Fibroblast of lung (primary cell): ENCODE measurements around the gene TSSC4. TPM values are rescaled to one million over a fixed set of nuclear protein-coding genes. Genes with fewer than 3 reads are reported as not detected.

Experiments
- DNase-seq, 2 donors: peaks; one replicate each; pipeline versions ENCODE4 v3.0.0 to v3.0.0-alpha.2; 2010; ENCODE audit warnings: low read depth in 2 of 2
- H2AFZ ChIP-seq: 2 replicates; pipeline ENCODE4 v1.5.1; 2012; ENCODE audit warnings: low read length, control low read depth, inconsistent platforms
- H3K27ac ChIP-seq: 2 replicates; pipeline ENCODE4 v1.5.1; 2011; ENCODE audit warnings: low read length, control low read depth; ENCODE audit not compliant: insufficient read depth
- H3K27me3 ChIP-seq: 2 replicates; pipeline ENCODE4 v1.5.1; 2011; ENCODE audit warnings: mild to moderate bottlenecking, low read length; ENCODE audit not compliant: control insufficient read depth, insufficient read depth
- H3K36me3 ChIP-seq: 2 replicates; pipeline ENCODE4 v1.5.1; 2011; ENCODE audit warnings: low read length; ENCODE audit not compliant: control insufficient read depth, insufficient read depth
- H3K4me1 ChIP-seq: 2 replicates; pipeline ENCODE4 v1.5.1; 2011; ENCODE audit warnings: low read length; ENCODE audit not compliant: control insufficient read depth, insufficient read depth; ENCODE audit errors: extremely low read depth
- H3K4me2 ChIP-seq: 2 replicates; pipeline ENCODE4 v1.5.1; 2011; ENCODE audit warnings: low read length, control low read depth; ENCODE audit not compliant: insufficient read depth; ENCODE audit errors: extremely low read depth
- H3K4me3 ChIP-seq, 4 experiments: fragments of 200-600 bp in 1 of 4; sonication (generic) in 1 of 4; replicated peaks in 1 of 4; 2 replicates each; pipeline ENCODE4 v1.5.1; 2011 to 2016; ENCODE audit warnings: low read length in 4 of 4, low read depth in 3 of 4, mild to moderate bottlenecking in 3 of 4, control low read depth in 2 of 4, inconsistent platforms in 1 of 4, mixed read lengths in 1 of 4; ENCODE audit not compliant: insufficient read depth in 1 of 4; ENCODE audit errors: control extremely low read depth in 1 of 4
- H3K79me2 ChIP-seq: 2 replicates; pipeline ENCODE4 v1.5.1; 2012; ENCODE audit warnings: mild to moderate bottlenecking, low read length, inconsistent platforms; ENCODE audit not compliant: control insufficient read depth, insufficient read depth
- H3K9ac ChIP-seq: 2 replicates; pipeline ENCODE4 v1.5.1; 2011; ENCODE audit warnings: mild to moderate bottlenecking, low read length, control low read depth; ENCODE audit not compliant: insufficient read depth
- H3K9me3 ChIP-seq: 2 replicates; pipeline ENCODE4 v1.5.1; 2012; ENCODE audit warnings: low read depth, low read length; ENCODE audit not compliant: control insufficient read depth, insufficient read depth
- H4K20me1 ChIP-seq: 2 replicates; pipeline ENCODE4 v1.5.1; 2011; ENCODE audit warnings: low read length; ENCODE audit not compliant: control insufficient read depth, insufficient read depth; ENCODE audit errors: extremely low read depth
- CTCF ChIP-seq, 2 donors: IDR thresholded peaks in 1 of 2; conservative IDR thresholded peaks in 1 of 2; 1 replicate in 1 of 2; 2 replicates in 1 of 2; pipeline ENCODE4 v1.5.1; 2011 to 2012; ENCODE audit warnings: low read length in 2 of 2, control low read depth in 1 of 2, inconsistent platforms in 1 of 2, low read depth in 1 of 2, mild to moderate bottlenecking in 1 of 2
- EZH2 ChIP-seq: IDR thresholded peaks from 2 replicates; pipeline ENCODE4 v1.5.1; 2012; ENCODE audit warnings: low read length, control low read depth, mild to moderate bottlenecking; ENCODE audit errors: missing control alignments
- polyA plus RNA-seq, 2 donors: library from polyadenylated mRNA; depleted of rRNA in 1 of 2; stranded (reverse) in 1 of 2; unstranded in 1 of 2; fragments of >200 nt; gene quantifications; 2 replicates each; pipeline ENCODE4 v1.2.1, GENCODE V29; 2011 to 2012; ENCODE audit warnings: missing spikeins in 1 of 2
- total RNA-seq: library from RNA; depleted of rRNA; stranded (reverse); fragments of >200 nt; gene quantifications from 2 replicates; pipeline ENCODE4 v1.2.1, GENCODE V29; 2014

The TSSC4 gene
- total and polyA plus RNA-seq, 2 donors (not counting 1 experiment from before 2014, with no cell fraction given): 8.8 to 48.7 TPM

GRCh38 chr11:2393111-2393868, 7.3 kb upstream of the TSSC4 start:
- H3K79me2 ChIP-seq: peaks cover 58% of the 10 kb centered on the region
- peaks cover 43% of the 10 kb centered on the region for H3K36me3 ChIP-seq
- no peaks in the 10 kb centered on the region for H4K20me1 ChIP-seq
- H2AFZ ChIP-seq: no peak overlapping the region
- no peaks in the 10 kb centered on the region for H3K9me3 ChIP-seq
- H3K9ac ChIP-seq: no peak overlapping the region
- H3K4me1 ChIP-seq: peaks cover 19% of the 10 kb centered on the region
- TF ChIP-seq EZH2: no peak
- TF ChIP-seq CTCF (conservative IDR thresholded peaks at IDR 0.05 in 1 of 2, IDR thresholded peaks at IDR 0.05 in 1 of 2; ENCODE audit: low read depth in 1 of 2, low read length in 2 of 2): no peak
- H3K27me3 ChIP-seq: no peaks in the 10 kb centered on the region
- H3K4me2 ChIP-seq: no peak overlapping the region
- H3K4me3 ChIP-seq: no peak overlapping the region
- no peak for DNase-seq
- no peak overlapping the region for H3K27ac ChIP-seq

GRCh38 chr11:2393941-2394817, 6.4 kb upstream of the TSSC4 start:
- TF ChIP-seq EZH2 (no peak), CTCF (conservative IDR thresholded peaks at IDR 0.05 in 1 of 2, IDR thresholded peaks at IDR 0.05 in 1 of 2; ENCODE audit: low read depth in 1 of 2, low read length in 2 of 2) (no peak)
- Histone ChIP-seq H3K27me3 (no peaks in the 10 kb centered on the region), H3K4me2 (no peak overlapping the region), H3K9me3 (no peaks in the 10 kb centered on the region), H3K79me2 (peaks cover 49% of the 10 kb centered on the region), H3K36me3 (peaks cover 46% of the 10 kb centered on the region), H3K27ac (no peak overlapping the region), H3K9ac (no peak overlapping the region), H2AFZ (no peak overlapping the region), H3K4me1 (peaks cover 16% of the 10 kb centered on the region), H3K4me3 (no peak overlapping the region), H4K20me1 (no peaks in the 10 kb centered on the region)
- no peak for DNase-seq

- H3K79me2 ChIP-seq: peaks cover 43% of the 10 kb centered on the region
- no peak for TF ChIP-seq CTCF (conservative IDR thresholded peaks at IDR 0.05 in 1 of 2, IDR thresholded peaks at IDR 0.05 in 1 of 2; ENCODE audit: low read depth in 1 of 2, low read length in 2 of 2)
- no peak for TF ChIP-seq EZH2
- no peaks in the 10 kb centered on the region for H3K9me3 ChIP-seq
- no peak overlapping the region for H2AFZ ChIP-seq
- no peaks in the 10 kb centered on the region for H4K20me1 ChIP-seq
- peaks cover 16% of the 10 kb centered on the region for H3K4me1 ChIP-seq
- no peak overlapping the region for H3K9ac ChIP-seq
- H3K36me3 ChIP-seq: peaks cover 47% of the 10 kb centered on the region
- H3K27me3 ChIP-seq: no peaks in the 10 kb centered on the region
- DNase-seq: no peak
- H3K27ac ChIP-seq: no peak overlapping the region
- H3K4me3 ChIP-seq: no peak overlapping the region
- no peak overlapping the region for H3K4me2 ChIP-seq
Measured at GRCh38 chr11:2394818-2395105, 5.8 kb upstream of the TSSC4 start.
